ENCODE results near the gene SPDL1. TPM values are rescaled to one million over a fixed set of nuclear protein-coding genes. Genes with fewer than 3 reads are reported as not detected.

Gene SPDL1
- total and polyA plus RNA-seq, 2 of the 8 experiments (the other 6 are each of a cell fraction or from before 2014, with no cell fraction given), result 16.9 to 44.5 TPM

- no peak for TF ChIP-seq CHD7 (IDR thresholded peaks at IDR 0.05; ENCODE audit: insufficient replicate concordance, low read length)
- TF ChIP-seq ASH2L (IDR thresholded peaks at IDR 0.05; ENCODE audit: low read length), result no peak
- no peak for TF ChIP-seq SIX5 (IDR thresholded peaks at IDR 0.05; ENCODE audit: low read depth, low read length)
- no peak for TF ChIP-seq SP2 (IDR thresholded peaks at IDR 0.05; ENCODE audit: low read length)
- no peak for TF ChIP-seq TAF1 (IDR thresholded peaks at IDR 0.05; ENCODE audit: low read depth, low read length)
- no peak for TF ChIP-seq CHD1 (IDR thresholded peaks at IDR 0.05; ENCODE audit: low read depth, low read length)
- no peak for TF ChIP-seq CREB1 (IDR thresholded peaks at IDR 0.05)
- TF ChIP-seq CTBP2 (IDR thresholded peaks at IDR 0.05; ENCODE audit: borderline replicate concordance, insufficient read depth, insufficient read length, low read length), result no peak
- no peak for TF ChIP-seq YY1 (IDR thresholded peaks at IDR 0.05; ENCODE audit: low read depth, low read length)
- no peak for TF ChIP-seq TEAD4 (IDR thresholded peaks at IDR 0.05; ENCODE audit: low read depth, low read length)
- no peak for TF ChIP-seq EZH2 (IDR thresholded peaks at IDR 0.05; ENCODE audit: low read depth, low read length, severe bottlenecking)
- no peak for TF ChIP-seq SP1 (IDR thresholded peaks at IDR 0.05; ENCODE audit: low read depth, low read length)
- TF ChIP-seq RBBP5 (IDR thresholded peaks at IDR 0.05; ENCODE audit: borderline replicate concordance, low read depth, low read length), result no peak
- no peak for TF ChIP-seq CEBPB (IDR thresholded peaks at IDR 0.05; ENCODE audit: low read depth, low read length)
These were observed 64.0 kb downstream of the SPDL1 start (continued) for GRCh38 chr5:169647566-169647965.
